SU-DHL-6 (cell line): ENCODE measurements around the gene TOP1.

Source experiments
- H2AFZ ChIP-seq: fragments of 200-600 bp; sonication (generic); 2 replicates; pipeline ENCODE4 v1.6.1; 2014; ENCODE audit warnings: low read depth, mild to moderate bottlenecking, moderate library complexity, mixed read lengths, antibody characterized with exemption, low read length; ENCODE audit not compliant: severe bottlenecking
- H3F3A ChIP-seq: fragments of 200-600 bp; shearing (Covaris generic); 2 replicates; pipeline ENCODE4 v1.6.0; 2016; ENCODE audit warnings: antibody characterized with exemption, mild to moderate bottlenecking; ENCODE audit not compliant: insufficient read depth
- H3K27ac ChIP-seq: fragments of 200-600 bp; sonication (generic); 2 replicates; pipeline ENCODE4 v1.5.1; 2016; ENCODE audit warnings: low read depth, mild to moderate bottlenecking, low read length, moderate library complexity, mixed read lengths
- H3K27me3 ChIP-seq: fragments of 200-600 bp; sonication (generic), shearing (Covaris generic); 2 replicates; pipeline ENCODE4 v1.6.0; 2014; ENCODE audit warnings: mild to moderate bottlenecking, low read length
- H3K36me3 ChIP-seq: fragments of 200-600 bp; sonication (generic); 2 replicates; pipeline ENCODE4 v1.6.1; 2014; ENCODE audit warnings: mild to moderate bottlenecking, low read length, mixed read lengths
- H3K4me2 ChIP-seq: fragments of 300-600, 200-600 bp; shearing (Covaris generic), sonication (generic); 2 replicates; pipeline ENCODE4 v1.6.0; 2014; ENCODE audit warnings: low read length, low read depth, mild to moderate bottlenecking; ENCODE audit not compliant: poor library complexity, severe bottlenecking
- H3K4me3 ChIP-seq: fragments of 200-600 bp; sonication (generic); 2 replicates; pipeline ENCODE4 v1.5.1; 2014; ENCODE audit warnings: antibody characterized with exemption, low read length, mild to moderate bottlenecking, mixed read lengths; ENCODE audit not compliant: insufficient read depth, poor library complexity, severe bottlenecking
- H3K79me2 ChIP-seq: fragments of 200-600 bp; sonication (generic); 2 replicates; pipeline ENCODE4 v1.6.1; 2014; ENCODE audit warnings: mild to moderate bottlenecking, low read length, moderate library complexity; ENCODE audit not compliant: insufficient read depth
- H3K9ac ChIP-seq: fragments of 200-600 bp; sonication (generic); 2 replicates; pipeline ENCODE4 v1.7.0; 2014; ENCODE audit warnings: mild to moderate bottlenecking, low read length
- H3K9me2 ChIP-seq: fragments of 200-600 bp; sonication (generic); replicated peaks from 2 replicates; pipeline ENCODE4 v1.6.1; 2014; ENCODE audit warnings: low read length; ENCODE audit not compliant: insufficient read depth
- H3K9me3 ChIP-seq: fragments of 200-600 bp; sonication (generic); 2 replicates; pipeline ENCODE4 v1.6.1; 2014; ENCODE audit warnings: low read length, mixed read lengths; ENCODE audit not compliant: insufficient read depth
- H4K20me1 ChIP-seq: fragments of 200-600 bp; sonication (generic); 2 replicates; pipeline ENCODE4 v1.6.1; 2014; ENCODE audit warnings: low read depth, mild to moderate bottlenecking, antibody characterized with exemption, low read length, moderate library complexity, mixed read lengths
- CTCF ChIP-seq: fragments of 200-600 bp; sonication (generic); IDR thresholded peaks from one replicate; pipeline ENCODE4 v1.5.1; 2017; ENCODE audit warnings: antibody characterized with exemption, mild to moderate bottlenecking, low read length, moderate library complexity; ENCODE audit not compliant: insufficient read depth, poor library complexity, severe bottlenecking
- EZH2phosphoT487 ChIP-seq: fragments of 200-600 bp; sonication (generic), shearing (Covaris generic); conservative IDR thresholded peaks from 2 replicates; pipeline ENCODE4 v1.6.1; 2018; ENCODE audit warnings: mild to moderate bottlenecking, antibody characterized with exemption, low read length, moderate library complexity, mixed read lengths

TOP1 gene

GRCh38 chr20:41172296-41173140 lies 143.9 kb downstream of the TOP1 start:
- Histone ChIP-seq H3K36me3 (no peaks in the 10 kb centered on the region), H3K4me2 (no peak overlapping the region), H3K79me2 (no peaks in the 10 kb centered on the region), H4K20me1 (no peaks in the 10 kb centered on the region), H2AFZ (no peak overlapping the region), H3K9me2 (no peaks in the 10 kb centered on the region), H3K27me3 (no peaks in the 10 kb centered on the region), H3K9ac (no peak overlapping the region), H3K4me3 (no peak overlapping the region), H3F3A (no peaks in the 10 kb centered on the region), H3K27ac (no peak overlapping the region), H3K9me3 (no peaks in the 10 kb centered on the region)
- no peak for TF ChIP-seq EZH2phosphoT487
- TF ChIP-seq CTCF, result no peak

GRCh38 chr20:41173161-41173721 lies 144.6 kb downstream of the TOP1 start:
- Histone ChIP-seq H3K36me3 (no peaks in the 10 kb centered on the region), H4K20me1 (no peaks in the 10 kb centered on the region), H3K79me2 (no peaks in the 10 kb centered on the region), H3K9me2 (no peaks in the 10 kb centered on the region), H2AFZ (no peak overlapping the region), H3F3A (no peaks in the 10 kb centered on the region), H3K4me3 (no peak overlapping the region), H3K9ac (no peak overlapping the region), H3K4me2 (no peak overlapping the region), H3K9me3 (no peaks in the 10 kb centered on the region), H3K27ac (no peak overlapping the region), H3K27me3 (no peaks in the 10 kb centered on the region)
- peak; percentile 91 for TF ChIP-seq CTCF
- no peak for TF ChIP-seq EZH2phosphoT487

GRCh38 chr20:41173791-41174341 lies 145.2 kb downstream of the TOP1 start:
- TF ChIP-seq EZH2phosphoT487, result no peak
- TF ChIP-seq CTCF, result no peak
- Histone ChIP-seq H3K9me3 (no peaks in the 10 kb centered on the region), H4K20me1 (no peaks in the 10 kb centered on the region), H3K36me3 (no peaks in the 10 kb centered on the region), H2AFZ (no peak overlapping the region), H3F3A (no peaks in the 10 kb centered on the region), H3K79me2 (no peaks in the 10 kb centered on the region), H3K27ac (no peak overlapping the region), H3K27me3 (no peaks in the 10 kb centered on the region), H3K4me2 (no peak overlapping the region), H3K4me3 (no peak overlapping the region), H3K9me2 (no peaks in the 10 kb centered on the region), H3K9ac (no peak overlapping the region)
